ENCODE measurements around the gene PRMT7.

Gene PRMT7

GRCh38 chr16:68348639-68349445 lies 38.0 kb downstream of the PRMT7 start:
- no peak for DNase-seq

- DNase-seq = no peak
These were observed 39.1 kb downstream of the PRMT7 start for GRCh38 chr16:68349838-68350410.

GRCh38 chr16:68350813-68351350 lies 40.1 kb downstream of the PRMT7 start:
- DNase-seq = no peak

- DNase-seq = no peak
These were observed 40.6 kb downstream of the PRMT7 start for GRCh38 chr16:68351463-68351862.

GRCh38 chr16:68351991-68352431 lies 41.2 kb downstream of the PRMT7 start:
- DNase-seq = no peak

- DNase-seq = no peak
These were observed 42.5 kb downstream of the PRMT7 start for GRCh38 chr16:68353366-68353765.

GRCh38 chr16:68354816-68355215 lies 44.0 kb downstream of the PRMT7 start:
- no peak for DNase-seq

DNA sequence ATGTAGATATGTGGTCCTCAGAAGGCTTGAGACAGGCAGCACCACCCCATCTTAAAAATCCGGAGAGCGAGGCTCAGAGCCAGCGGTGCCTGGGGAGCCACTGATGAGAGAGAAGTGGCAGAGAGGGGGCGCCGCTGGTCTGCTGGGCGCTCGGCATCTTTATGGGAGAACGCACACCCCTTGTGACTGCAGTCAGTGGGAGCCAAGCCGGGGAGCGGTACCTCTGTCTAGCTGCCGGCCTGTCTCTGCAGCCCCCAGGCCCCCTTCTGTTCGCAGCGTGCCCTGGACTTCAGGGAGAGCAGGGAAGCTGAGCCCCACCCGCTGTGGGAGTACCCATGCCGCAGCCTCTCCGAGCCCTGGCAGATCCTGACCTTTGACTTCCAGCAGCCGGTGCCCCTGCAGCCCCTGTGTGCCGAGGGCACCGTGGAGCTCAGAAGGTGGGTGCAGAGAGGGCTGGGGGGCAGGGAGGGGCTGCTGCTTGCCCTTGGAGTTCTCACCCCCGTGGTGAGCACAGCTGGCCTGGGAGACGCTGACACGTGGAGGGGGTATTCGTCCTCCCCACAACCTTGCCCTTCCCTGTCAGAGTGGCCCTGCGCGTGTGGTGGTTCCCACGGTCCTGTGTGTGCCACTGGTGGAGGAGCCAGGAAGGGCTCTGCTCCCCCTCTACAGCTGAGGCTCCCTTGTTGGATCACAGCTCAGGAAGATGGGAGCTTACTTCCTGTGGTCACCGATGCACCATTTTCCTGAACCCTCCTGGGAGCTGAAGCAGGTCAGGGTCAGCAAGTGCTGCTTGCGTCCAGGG lies 44.8 kb downstream of the PRMT7 start:
- no peak for DNase-seq

DNA sequence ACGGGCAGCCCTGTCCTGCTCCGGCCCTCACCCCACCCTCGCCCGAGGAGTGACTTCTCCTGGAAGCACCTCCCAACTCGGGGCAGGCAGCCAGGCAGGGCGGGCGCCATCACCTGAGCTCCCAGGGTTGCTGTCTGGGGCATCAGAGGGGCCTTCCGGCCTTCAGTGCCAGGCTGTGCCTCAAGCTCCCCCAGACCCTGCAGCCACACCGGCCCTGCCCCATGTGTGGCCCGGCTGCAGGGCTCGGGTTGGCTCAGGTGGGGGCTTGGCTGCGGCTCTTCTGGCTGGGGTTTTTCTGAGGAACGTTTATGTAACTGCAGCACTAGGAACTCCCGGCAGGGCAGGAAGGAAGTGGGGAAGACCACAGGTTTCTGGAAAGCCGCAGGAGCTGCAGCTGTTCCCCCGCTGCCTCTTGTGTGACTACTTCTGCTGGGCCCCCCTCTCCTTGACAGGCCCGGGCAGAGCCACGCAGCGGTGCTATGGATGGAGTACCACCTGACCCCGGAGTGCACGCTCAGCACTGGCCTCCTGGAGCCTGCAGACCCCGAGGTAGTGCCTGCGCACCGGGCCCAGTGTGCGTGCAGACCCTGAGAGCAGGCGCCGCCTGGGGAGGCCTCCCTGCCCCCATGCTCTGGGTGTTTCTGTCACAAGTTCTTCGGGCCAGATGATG lies 45.6 kb downstream of the PRMT7 start:
- peak in 1 of 2 donors; percentile 31 for DNase-seq

DNA sequence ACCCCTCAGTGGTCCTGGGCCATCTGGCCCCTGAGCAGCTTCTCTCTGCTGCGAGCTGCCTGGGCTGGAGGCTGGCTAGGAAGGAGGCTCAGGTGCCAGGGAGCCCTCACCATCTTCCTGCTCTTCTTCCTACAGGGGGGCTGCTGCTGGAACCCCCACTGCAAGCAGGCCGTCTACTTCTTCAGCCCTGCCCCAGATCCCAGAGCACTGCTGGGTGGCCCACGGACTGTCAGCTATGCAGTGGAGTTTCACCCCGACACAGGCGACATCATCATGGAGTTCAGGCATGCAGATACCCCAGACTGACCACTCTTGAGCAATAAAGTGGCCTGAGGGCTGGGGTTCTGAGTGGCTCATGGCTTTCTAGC lies 46.1 kb downstream of the PRMT7 start:
- no peak for DNase-seq

- no peak for DNase-seq
These were observed 46.7 kb downstream of the PRMT7 start for GRCh38 chr16:68357521-68357922.

- no peak for DNase-seq
These were observed 47.1 kb downstream of the PRMT7 start for GRCh38 chr16:68357923-68358322.

DNA sequence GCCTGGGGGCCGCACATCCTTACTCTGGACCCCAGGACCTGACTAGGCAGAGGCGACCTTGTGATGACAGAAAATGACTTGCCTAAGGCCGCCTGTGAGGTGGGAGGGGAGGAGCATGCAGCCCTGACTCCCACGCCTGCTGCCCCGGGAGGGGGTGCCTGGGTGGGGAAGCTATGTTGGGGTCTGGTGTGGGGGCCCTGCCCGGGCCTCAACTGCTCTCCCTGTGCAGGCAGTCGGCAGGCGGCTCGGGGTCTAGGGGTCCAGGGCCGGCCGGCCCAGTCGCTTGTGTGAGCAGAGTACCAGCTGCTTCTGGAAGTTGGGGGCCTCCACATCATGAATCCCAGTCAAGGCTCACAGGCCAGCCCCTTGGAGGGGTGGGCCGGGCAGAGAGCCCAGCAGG lies 48.1 kb downstream of the PRMT7 start:
- DNase-seq = no peak

- DNase-seq = no peak
These were observed 48.8 kb downstream of the PRMT7 start for GRCh38 chr16:68359398-68360191.

GRCh38 chr16:68360547-68360946 lies 49.7 kb downstream of the PRMT7 start:
- no peak for DNase-seq

GRCh38 chr16:68360956-68361355 lies 50.1 kb downstream of the PRMT7 start:
- no peak for DNase-seq

GRCh38 chr16:68361485-68361884 lies 50.7 kb downstream of the PRMT7 start:
- DNase-seq = no peak

- DNase-seq = no peak
These were observed 51.6 kb downstream of the PRMT7 start for GRCh38 chr16:68362262-68362913.

DNA sequence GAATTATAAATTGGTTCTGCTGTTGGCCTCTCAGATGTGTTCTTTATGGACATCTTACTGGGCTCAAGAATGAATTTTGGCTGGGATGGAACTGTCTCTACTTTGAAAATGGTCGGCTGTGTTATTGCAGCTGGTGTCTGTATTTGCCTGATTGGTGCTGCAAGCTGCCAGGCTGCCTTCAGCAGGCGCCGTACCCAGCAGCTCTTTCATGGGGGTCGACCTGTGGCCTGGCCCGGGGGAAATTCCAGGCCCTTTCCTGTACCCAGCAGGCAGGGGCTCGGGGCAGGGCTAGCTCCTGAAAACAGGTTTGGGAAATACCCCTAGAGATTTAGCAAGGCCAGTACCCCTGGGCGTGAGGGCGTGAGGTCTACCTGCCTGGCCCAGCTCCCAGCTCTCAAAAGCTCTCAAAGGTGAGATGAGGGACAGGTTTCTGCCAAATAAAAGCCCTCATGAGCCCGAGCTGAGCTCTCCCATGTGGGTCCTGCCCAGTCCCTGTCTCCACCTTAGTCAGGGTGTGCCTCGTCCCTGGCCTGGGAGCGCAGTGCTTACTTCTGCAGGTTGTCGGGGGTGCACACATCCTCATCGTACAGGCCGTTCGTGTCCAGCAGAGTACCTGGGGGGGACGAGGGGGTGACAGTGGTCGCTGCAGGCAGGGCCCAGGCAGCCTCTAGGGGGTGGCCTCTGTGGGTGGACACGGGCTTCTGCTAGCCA lies 52.3 kb downstream of the PRMT7 start:
- DNase-seq = no peak

DNA sequence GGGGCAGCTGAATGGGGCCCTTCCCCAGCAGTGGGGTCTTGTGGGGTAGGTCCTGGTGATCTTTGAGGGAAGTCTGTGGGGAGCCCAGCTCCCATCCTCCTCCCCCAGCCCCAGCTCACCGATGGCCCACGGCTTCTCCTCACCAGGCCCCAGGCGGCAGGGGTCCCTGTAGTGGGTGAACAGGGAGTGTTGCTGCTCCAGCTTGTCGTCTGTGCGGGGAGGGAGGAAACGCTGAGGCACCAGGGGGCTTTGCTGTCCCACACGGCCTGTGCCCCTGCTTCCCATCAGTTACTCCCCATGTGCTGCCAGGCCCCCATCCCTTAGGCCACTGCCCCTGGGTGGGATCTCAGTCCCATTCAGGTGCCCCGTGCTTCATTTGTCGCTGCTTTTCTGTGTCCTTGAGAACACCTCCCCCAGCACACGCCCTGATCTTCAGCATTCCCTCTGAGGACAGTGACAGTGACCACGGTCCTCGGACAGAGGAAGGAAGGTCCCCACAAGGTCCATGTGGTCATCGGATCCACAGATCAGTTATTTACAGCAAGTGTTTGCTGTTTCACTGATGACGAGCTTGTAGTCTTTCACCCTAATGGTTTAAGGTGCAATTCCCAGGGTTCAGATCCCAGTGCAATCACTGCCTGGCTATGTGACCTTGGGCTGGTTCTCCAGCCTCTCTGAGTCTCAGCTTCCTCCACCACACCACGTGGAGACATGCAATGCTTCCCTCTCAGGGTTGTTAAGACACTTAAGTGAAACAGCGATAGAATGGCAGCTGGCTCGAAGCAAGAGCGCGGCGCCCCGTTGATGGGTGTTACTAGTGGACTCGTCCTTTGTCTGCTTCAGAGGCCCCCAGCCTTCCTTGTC lies 53.1 kb downstream of the PRMT7 start:
- peak in 1 of 2 donors; percentile 13 for DNase-seq

Data from hippocampal formation (tissue), 2 donors.